Activated CD4-positive, alpha-beta T cell treated with anti-CD3 and anti-CD28 coated beads for 36 hours (primary cell): ENCODE results near the gene CCSER1. TPM values are rescaled to one million over a fixed set of nuclear protein-coding genes. Genes with fewer than 3 reads are reported as not detected.

ENCODE experiments used
- ATAC-seq: fragments of 200-7000 bp; cut with Tn5 transposase; one replicate; pipeline ENCODE4 v1.10.0; 2021; ENCODE audit warnings: mild to moderate bottlenecking, moderate library complexity
- CTCF ChIA-PET: fragments of 350-600 bp; sonication (Branson Sonifier 250); formaldehyde crosslinking; loops from one replicate; lab custom pipeline; 2021; ENCODE audit warnings: antibody characterized with exemption; lab: Charles Lee
- POLR2A ChIA-PET: fragments of 350-600 bp; sonication (Branson Sonifier 250); formaldehyde crosslinking; loops from one replicate; lab custom pipeline; 2021; ENCODE audit warnings: antibody characterized with exemption, inconsistent platforms; lab: Charles Lee
- DNase-seq: peaks from one replicate; pipeline ENCODE4 v3.0.0-alpha.2; 2020
- H3K27ac Mint-ChIP-seq: one replicate; pipeline ENCODE4 v1.8.0; 2021; ENCODE audit warnings: mixed read lengths
- H3K27me3 Mint-ChIP-seq: one replicate; pipeline ENCODE4 v1.8.0; 2021; ENCODE audit warnings: mixed read lengths
- H3K36me3 Mint-ChIP-seq: one replicate; pipeline ENCODE4 v1.8.0; 2021; ENCODE audit warnings: low read depth, mixed read lengths
- H3K4me1 Mint-ChIP-seq: one replicate; pipeline ENCODE4 v1.8.0; 2021; ENCODE audit warnings: mixed read lengths
- H3K4me3 Mint-ChIP-seq: one replicate; pipeline ENCODE4 v1.8.0; 2021; ENCODE audit warnings: mild to moderate bottlenecking, moderate library complexity, mixed read lengths
- H3K9me3 Mint-ChIP-seq: one replicate; pipeline ENCODE4 v1.8.0; 2021; ENCODE audit warnings: low read depth, mixed read lengths
- intact Hi-C, 2 experiments: fragments of 100-400 bp; cut with DNase I in 1 of 2; cut with micrococcal nuclease in 1 of 2; formaldehyde crosslinking; loops; one replicate each; pipeline versions ENCODE4 v1.14.2 to v1.15.1; 2022 to 2024; cut with DNase I, micrococcal nuclease
- total RNA-seq, 2 experiments: library from RNA; stranded (reverse); gene quantifications; one replicate each; pipeline ENCODE4 v1.2.3, GENCODE V29; 2021

The CCSER1 gene
- total RNA-seq, 2 experiments from 2014 or later: 0.14 TPM; not detected in 1

DNA sequence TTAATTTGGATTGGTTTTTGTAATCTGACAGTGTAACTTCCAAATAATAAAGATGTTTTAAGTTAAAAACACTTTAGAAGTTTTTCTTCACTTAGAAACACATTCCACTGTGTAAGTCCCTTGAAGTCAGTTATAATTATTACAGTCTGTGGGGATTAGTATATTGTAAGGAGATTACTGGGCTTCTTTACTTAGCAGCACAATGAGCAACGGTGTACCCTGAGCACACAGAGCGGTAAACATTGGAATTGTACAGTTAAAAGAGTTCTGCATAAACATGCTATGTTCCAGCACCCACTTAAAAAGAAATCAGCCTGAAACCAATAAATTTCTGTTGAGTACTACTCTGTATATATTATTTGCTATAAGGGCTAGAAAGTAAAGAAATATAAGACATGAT, 44.3 kb downstream of the CCSER1 start:
- H3K27me3 Mint-ChIP-seq: peaks cover 2% of the 10 kb centered on the region
- DNase-seq: no peak
- no peaks in the 10 kb centered on the region for H3K36me3 Mint-ChIP-seq
- ChIA-PET POLR2A (no interaction called here), CTCF (no interaction called here)
- ATAC-seq: no peak
- H3K4me3 Mint-ChIP-seq: no peak overlapping the region
- intact Hi-C loops: no loop called here
- H3K27ac Mint-ChIP-seq: no peak overlapping the region
- H3K9me3 Mint-ChIP-seq: peaks cover 6% of the 10 kb centered on the region
- H3K4me1 Mint-ChIP-seq: no peaks in the 10 kb centered on the region

DNA sequence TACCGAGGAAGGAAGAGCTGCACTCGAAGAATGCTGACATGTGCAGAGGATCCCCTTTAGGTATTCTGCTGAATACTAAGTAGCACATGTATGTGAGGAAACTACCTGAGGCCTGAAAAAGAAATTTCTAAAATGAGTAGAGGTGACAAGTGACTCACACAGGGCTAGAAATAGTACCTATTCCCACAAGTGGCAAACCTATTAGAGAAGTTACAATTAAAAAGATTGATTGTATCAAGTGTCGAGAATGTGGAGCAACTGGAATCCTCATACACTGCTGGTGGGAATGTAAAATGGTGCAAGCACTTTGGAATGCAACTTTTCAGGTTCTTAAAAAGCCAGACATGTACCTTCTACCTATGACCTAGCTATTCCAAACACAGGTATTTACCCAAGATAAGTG, 47.4 kb downstream of the CCSER1 start:
- Mint-ChIP-seq H3K9me3 (peaks cover 6% of the 10 kb centered on the region), H3K4me3 (no peak overlapping the region), H3K27me3 (peaks cover 2% of the 10 kb centered on the region), H3K27ac (no peak overlapping the region), H3K36me3 (no peaks in the 10 kb centered on the region), H3K4me1 (no peaks in the 10 kb centered on the region)
- DNase-seq (no peak), ATAC-seq (no peak)
- ChIA-PET CTCF (no interaction called here), POLR2A (no interaction called here)
- intact Hi-C loops: no loop called here

DNA sequence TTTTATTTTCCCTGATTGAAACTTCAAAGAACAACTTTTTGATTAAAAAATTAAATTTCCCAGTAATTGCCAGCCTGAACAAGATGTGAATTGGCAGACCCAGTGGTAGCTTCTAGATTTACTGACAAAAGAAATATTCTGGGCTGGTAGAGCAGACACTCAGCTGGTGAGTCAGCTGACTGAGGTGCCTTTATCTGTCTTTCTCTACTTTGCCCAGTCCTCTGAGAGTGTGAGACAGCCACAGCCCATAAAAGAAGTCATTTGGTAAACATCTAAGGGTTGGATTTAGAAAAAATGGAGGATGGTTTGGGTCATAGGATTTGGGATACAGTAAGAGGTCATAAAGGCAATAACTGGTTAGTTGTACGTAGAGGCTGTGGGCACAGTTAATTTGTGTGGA, 54.5 kb downstream of the CCSER1 start:
- Mint-ChIP-seq H3K4me3 (no peak overlapping the region), H3K27me3 (no peaks in the 10 kb centered on the region), H3K9me3 (no peaks in the 10 kb centered on the region), H3K27ac (no peak overlapping the region), H3K4me1 (no peaks in the 10 kb centered on the region), H3K36me3 (no peaks in the 10 kb centered on the region)
- ATAC-seq: no peak
- CTCF ChIA-PET: no interaction called here
- POLR2A ChIA-PET: no interaction called here
- no peak for DNase-seq
- intact Hi-C loops: no loop called here

DNA sequence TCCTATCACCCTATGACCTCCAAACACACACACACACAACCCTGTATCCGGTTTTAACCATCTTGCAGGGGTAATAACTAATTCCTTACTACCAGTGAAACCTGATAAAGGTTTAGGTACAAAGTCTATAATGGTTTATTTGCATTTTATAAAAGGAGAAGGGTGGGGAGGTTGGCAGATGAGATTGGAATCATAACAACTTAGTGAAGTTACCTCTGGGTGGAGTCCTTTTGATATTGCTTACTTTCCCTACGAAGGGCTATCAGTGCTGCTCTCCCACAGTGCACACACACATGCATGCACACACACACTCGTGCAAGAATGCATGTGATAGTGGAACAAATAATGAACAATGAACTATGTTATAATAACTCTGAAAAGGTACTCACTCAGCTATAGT, 56.1 kb downstream of the CCSER1 start:
- POLR2A ChIA-PET: no interaction called here
- H3K4me3 Mint-ChIP-seq: no peak overlapping the region
- no peaks in the 10 kb centered on the region for H3K27me3 Mint-ChIP-seq
- ATAC-seq (no peak), DNase-seq (no peak)
- H3K9me3 Mint-ChIP-seq: no peaks in the 10 kb centered on the region
- intact Hi-C loops: no loop called here
- no peaks in the 10 kb centered on the region for H3K4me1 Mint-ChIP-seq
- CTCF ChIA-PET: no interaction called here
- H3K36me3 Mint-ChIP-seq: no peaks in the 10 kb centered on the region
- H3K27ac Mint-ChIP-seq: no peak overlapping the region

DNA sequence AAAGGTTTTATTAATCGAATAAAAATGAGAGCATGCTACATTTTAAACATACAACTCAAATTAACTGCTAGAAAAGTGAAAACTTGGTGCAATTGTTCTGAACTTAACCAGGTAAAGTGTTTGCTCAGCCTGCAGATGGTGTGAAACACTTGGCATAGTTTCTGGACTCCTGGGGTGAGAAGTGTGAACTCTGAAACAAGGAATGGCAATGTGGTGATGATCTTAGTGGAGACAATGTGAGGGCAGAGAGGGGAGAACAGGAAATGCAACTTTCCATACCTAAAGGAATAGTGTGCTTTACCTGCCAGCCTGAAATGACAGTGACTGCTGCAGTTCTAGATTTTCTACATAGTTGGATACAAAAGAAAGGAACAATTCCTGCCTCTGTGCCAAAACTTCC, 57.4 kb downstream of the CCSER1 start:
- Mint-ChIP-seq H3K4me1 (no peaks in the 10 kb centered on the region), H3K4me3 (no peak overlapping the region), H3K9me3 (no peaks in the 10 kb centered on the region), H3K36me3 (no peaks in the 10 kb centered on the region), H3K27me3 (no peaks in the 10 kb centered on the region), H3K27ac (no peak overlapping the region)
- ChIA-PET POLR2A (no interaction called here), CTCF (no interaction called here)
- no peak for DNase-seq
- ATAC-seq: no peak
- intact Hi-C loops: no loop called here

DNA sequence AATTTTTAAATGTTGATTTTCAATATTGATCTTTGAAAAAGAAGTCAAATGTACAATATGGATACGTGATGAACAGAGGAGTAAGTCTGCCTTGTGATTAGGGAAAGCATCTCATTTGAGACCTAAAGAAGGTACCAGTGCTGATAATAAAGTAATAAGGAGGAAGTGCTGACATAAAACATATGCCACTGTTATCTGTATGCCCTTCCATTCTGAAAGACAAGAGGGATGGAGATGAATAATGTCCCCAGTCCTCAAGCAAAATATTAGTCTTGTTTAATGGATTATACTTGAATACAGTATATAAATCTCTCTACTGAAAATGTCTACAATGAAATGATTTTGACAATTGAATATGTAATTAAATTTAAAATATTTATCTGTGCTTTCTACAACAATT, 58.2 kb downstream of the CCSER1 start:
- H3K9me3 Mint-ChIP-seq: no peaks in the 10 kb centered on the region
- H3K27ac Mint-ChIP-seq: no peak overlapping the region
- intact Hi-C loops: no loop called here
- ChIA-PET POLR2A (no interaction called here), CTCF (no interaction called here)
- H3K36me3 Mint-ChIP-seq: no peaks in the 10 kb centered on the region
- ATAC-seq (no peak), DNase-seq (no peak)
- H3K27me3 Mint-ChIP-seq: no peaks in the 10 kb centered on the region
- no peaks in the 10 kb centered on the region for H3K4me1 Mint-ChIP-seq
- no peak overlapping the region for H3K4me3 Mint-ChIP-seq

DNA sequence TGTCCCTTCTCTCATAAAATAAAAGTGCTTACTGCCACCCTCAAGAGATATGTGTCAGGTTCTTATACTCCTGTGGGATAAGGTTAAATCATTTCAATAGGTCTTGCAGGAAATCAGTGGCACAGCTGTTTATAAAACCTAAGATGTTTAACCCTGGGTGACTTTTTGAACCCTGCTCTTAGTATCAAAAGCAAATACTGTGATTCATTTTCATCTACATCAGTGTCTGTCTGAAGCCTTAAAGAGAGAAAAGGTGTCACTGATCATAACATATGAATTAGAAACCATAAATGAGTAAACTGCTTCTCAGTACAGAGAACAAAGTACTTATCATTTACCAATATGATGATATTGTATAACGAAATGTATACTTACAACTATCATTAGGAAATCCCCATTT, 59.0 kb downstream of the CCSER1 start:
- Mint-ChIP-seq H3K4me1 (no peaks in the 10 kb centered on the region), H3K27ac (no peak overlapping the region), H3K9me3 (no peaks in the 10 kb centered on the region), H3K4me3 (no peak overlapping the region), H3K36me3 (no peaks in the 10 kb centered on the region), H3K27me3 (no peaks in the 10 kb centered on the region)
- DNase-seq (no peak), ATAC-seq (no peak)
- POLR2A ChIA-PET: no interaction called here
- CTCF ChIA-PET: no interaction called here
- intact Hi-C loops: no loop called here

DNA sequence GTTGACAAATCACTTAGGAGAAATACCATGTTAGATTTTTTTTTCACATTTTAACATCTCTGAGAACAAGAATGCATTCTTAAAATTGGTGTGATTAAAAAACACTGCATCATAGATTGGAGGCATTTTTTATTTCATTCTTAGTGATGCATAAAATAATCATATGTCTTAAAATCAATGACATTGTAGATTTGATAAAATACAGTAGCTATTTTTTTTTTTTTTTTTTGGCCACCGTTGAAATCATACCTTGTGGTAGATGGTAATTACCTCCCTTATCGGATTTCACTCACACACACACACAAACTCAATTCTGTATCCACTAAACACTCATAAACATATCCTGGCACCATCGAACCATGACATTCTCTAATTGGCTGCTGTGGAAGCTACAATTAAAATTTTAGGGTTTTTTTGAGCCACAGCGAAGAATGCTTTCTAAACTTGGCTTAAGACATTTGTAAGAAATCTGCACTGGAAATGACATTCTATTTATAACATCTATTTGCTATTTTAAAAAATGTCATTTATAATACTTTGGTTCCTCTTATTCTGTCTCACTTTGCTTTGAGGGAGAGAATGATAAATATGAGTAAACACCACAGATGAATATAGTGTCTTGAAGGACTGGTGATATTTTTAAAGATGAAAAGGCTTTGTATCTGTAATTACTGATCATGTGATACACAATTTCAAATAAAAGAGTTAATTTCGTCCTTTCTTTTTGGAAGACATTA, 60.1 kb downstream of the CCSER1 start:
- Mint-ChIP-seq H3K9me3 (no peaks in the 10 kb centered on the region), H3K4me1 (no peaks in the 10 kb centered on the region), H3K27me3 (no peaks in the 10 kb centered on the region), H3K4me3 (no peak overlapping the region), H3K36me3 (no peaks in the 10 kb centered on the region), H3K27ac (no peak overlapping the region)
- ATAC-seq (no peak), DNase-seq (no peak)
- CTCF ChIA-PET: no interaction called here
- POLR2A ChIA-PET: interaction anchor here (0.6 kb wide), 1 partner anchor 23 kb away, joined by 4 read pairs; no protein-coding TSS in a partner anchor
- intact Hi-C loops: no loop called here

DNA sequence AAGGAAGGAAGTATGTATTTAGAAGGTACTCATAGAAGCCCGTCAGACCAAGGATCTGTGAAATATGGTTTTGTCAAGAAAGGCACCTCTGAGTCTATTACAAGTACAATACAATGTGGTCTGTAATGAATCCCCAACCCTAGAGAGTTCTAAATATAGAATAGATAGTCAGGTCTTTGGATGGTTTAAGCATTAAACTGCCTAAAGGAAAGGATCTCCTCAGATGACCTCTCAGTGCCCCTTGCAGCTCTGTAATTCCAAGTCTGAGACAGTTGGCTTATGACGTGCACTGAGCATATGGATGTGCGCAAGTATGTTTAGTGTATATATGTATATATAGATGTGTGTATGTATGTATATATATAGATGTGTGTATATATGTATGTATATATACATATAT, 62.0 kb downstream of the CCSER1 start:
- intact Hi-C loops: no loop called here
- Mint-ChIP-seq H3K9me3 (no peaks in the 10 kb centered on the region), H3K27me3 (no peaks in the 10 kb centered on the region), H3K27ac (no peak overlapping the region), H3K4me1 (no peaks in the 10 kb centered on the region), H3K36me3 (no peaks in the 10 kb centered on the region), H3K4me3 (no peak overlapping the region)
- ATAC-seq: no peak
- no peak for DNase-seq
- CTCF ChIA-PET: no interaction called here
- POLR2A ChIA-PET: no interaction called here

DNA sequence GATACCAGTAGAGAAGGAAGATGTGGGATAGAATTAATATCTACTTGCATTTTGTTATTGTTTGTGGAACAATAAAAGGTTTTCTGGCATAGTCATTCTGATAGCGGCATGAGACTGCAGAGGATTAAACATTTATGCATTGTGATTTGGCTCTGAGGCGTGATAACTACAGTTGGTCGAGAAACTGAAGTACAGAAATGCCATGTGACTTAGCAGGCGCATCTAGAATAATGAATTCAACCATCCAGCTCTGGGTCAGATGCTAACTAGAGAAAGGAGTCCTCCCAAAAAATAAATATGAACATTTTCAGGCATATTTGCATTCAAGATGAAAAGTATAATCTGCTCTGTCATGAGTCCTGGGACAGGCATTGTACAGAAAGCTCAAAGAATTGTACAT, 62.8 kb downstream of the CCSER1 start:
- no peak for DNase-seq
- ATAC-seq: no peak
- no peak overlapping the region for H3K27ac Mint-ChIP-seq
- H3K27me3 Mint-ChIP-seq: no peaks in the 10 kb centered on the region
- H3K36me3 Mint-ChIP-seq: no peaks in the 10 kb centered on the region
- CTCF ChIA-PET: no interaction called here
- no peaks in the 10 kb centered on the region for H3K4me1 Mint-ChIP-seq
- H3K9me3 Mint-ChIP-seq: no peaks in the 10 kb centered on the region
- no peak overlapping the region for H3K4me3 Mint-ChIP-seq
- POLR2A ChIA-PET: no interaction called here
- intact Hi-C loops: no loop called here

DNA sequence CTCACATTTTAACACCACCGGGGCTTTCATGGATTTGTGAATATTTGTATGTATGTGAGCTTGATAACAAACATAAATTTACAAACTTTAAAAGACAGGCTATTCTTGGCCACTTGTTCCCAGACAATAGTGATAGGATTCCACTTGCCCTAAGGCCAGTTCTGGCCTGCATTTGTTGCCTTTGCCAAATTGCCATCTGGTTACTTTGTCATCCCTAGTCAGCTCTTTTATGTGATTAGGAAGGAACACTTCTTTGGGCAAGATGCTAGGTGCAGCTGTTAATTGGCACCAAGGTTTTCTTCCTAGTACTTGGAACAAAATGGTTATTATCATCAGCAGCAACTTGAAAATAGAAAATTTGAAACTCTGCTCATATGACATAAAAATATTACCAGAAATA, 63.3 kb downstream of the CCSER1 start:
- ATAC-seq: no peak
- Mint-ChIP-seq H3K9me3 (no peaks in the 10 kb centered on the region), H3K27ac (no peak overlapping the region), H3K27me3 (no peaks in the 10 kb centered on the region), H3K4me3 (no peak overlapping the region), H3K36me3 (no peaks in the 10 kb centered on the region), H3K4me1 (no peaks in the 10 kb centered on the region)
- intact Hi-C loops: no loop called here
- ChIA-PET POLR2A (no interaction called here), CTCF (no interaction called here)
- DNase-seq: no peak

DNA sequence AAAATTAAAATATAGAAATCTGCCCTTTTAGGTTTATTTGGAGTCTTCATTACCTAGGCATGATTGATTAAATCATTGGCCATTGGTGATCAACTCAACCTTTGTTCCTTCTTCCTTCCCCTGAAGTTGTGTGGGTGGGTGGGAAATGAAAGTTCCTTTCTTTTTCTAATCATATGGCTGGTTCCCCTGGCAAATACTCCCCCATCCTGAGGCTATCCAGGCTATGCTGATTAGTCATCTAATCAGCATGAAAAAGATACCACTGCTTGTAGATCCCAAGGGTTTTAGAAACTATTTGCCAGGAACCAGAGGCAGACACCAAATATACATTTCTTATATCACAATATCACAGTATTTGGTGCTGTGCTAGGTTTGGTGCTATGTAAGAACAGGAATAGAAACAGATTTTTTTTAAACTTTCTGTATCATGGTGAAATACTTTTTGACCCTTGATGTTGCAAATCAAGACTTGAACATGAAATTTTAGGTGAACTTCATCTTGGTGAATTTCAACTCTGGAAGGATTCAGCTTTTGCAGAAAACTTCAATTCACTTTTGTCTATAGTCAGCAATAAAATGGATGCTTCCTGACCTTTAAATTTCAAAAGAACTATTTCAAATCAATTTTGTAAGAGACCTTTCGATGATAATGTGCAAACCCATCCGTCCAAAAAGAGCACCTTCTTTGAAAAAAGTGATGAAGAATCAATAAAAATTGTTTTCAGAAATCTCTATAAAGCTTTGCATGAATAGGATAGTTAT, 71.1 kb downstream of the CCSER1 start:
- no peak for ATAC-seq
- H3K27me3 Mint-ChIP-seq: no peaks in the 10 kb centered on the region
- H3K4me3 Mint-ChIP-seq: no peak overlapping the region
- no peak for DNase-seq
- no peaks in the 10 kb centered on the region for H3K9me3 Mint-ChIP-seq
- ChIA-PET CTCF (no interaction called here), POLR2A (no interaction called here)
- no peaks in the 10 kb centered on the region for H3K4me1 Mint-ChIP-seq
- intact Hi-C loops: no loop called here
- no peak overlapping the region for H3K27ac Mint-ChIP-seq
- no peaks in the 10 kb centered on the region for H3K36me3 Mint-ChIP-seq
